ENCODE measurements around the gene OR51S1. TPM values are rescaled to one million over a fixed set of nuclear protein-coding genes. Genes with fewer than 3 reads are reported as not detected.

The OR51S1 gene, protein sequence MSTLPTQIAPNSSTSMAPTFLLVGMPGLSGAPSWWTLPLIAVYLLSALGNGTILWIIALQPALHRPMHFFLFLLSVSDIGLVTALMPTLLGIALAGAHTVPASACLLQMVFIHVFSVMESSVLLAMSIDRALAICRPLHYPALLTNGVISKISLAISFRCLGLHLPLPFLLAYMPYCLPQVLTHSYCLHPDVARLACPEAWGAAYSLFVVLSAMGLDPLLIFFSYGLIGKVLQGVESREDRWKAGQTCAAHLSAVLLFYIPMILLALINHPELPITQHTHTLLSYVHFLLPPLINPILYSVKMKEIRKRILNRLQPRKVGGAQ
- not detected in 2 replicates for total RNA-seq
- long read RNA-seq = 0 reads

GRCh38 chr11:4848908-4849532 lies at the start of gene OR51S1:
OR51S1 (minus strand) TSS chr11:4849208; CDS start chr11:4849208, 0 bp downstream.
- Mint-ChIP-seq H3K36me3 (ENCODE audit: low read depth) (no peaks in the 10 kb centered on the region), H3K27me3 (ENCODE audit: low read depth) (peaks cover 8% of the 10 kb centered on the region), H3K9me3 (no peaks in the 10 kb centered on the region), H3K27ac (ENCODE audit: unreplicated experiment) (no peak within 1 kb of the TSS), H3K4me1 (no peaks in the 10 kb centered on the region), H3K4me3 (no peak within 1 kb of the TSS)
- DNase-seq (ENCODE audit: low read depth, low spot score) = no peak
- TF ChIP-seq CTCF (conservative IDR thresholded peaks at IDR 0.05) = no peak

GRCh38 chr11:4891996-4892640 lies 43.1 kb upstream of the OR51S1 start:
- Mint-ChIP-seq H3K27ac (ENCODE audit: unreplicated experiment) (no peak overlapping the region), H3K4me3 (no peak overlapping the region), H3K36me3 (ENCODE audit: low read depth) (no peaks in the 10 kb centered on the region), H3K9me3 (no peaks in the 10 kb centered on the region), H3K27me3 (ENCODE audit: low read depth) (no peaks in the 10 kb centered on the region), H3K4me1 (no peaks in the 10 kb centered on the region)
- DNase-seq (ENCODE audit: low read depth, low spot score) = no peak
- TF ChIP-seq CTCF (conservative IDR thresholded peaks at IDR 0.05) = peak; percentile 30

DNA sequence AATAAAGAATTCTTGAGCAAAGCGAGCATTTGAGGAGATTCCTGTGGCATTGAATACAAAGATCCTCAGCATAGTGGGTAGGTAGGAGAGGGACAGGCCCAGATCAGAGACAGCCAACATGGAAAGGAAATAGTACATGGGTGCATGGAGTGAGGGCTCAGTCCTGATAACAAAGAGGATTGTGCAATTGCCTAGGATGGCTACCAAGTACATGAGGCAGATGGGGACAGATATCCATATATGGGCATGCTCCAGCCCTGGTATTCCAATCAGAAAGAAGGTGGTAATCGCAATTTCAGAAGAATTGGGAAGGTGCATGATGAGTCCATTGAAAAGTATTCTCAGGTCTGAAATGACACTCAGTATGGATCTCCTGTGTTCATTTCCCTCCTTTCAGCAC lies 41.3 kb upstream of the OR51S1 start:
- H3K27me3 Mint-ChIP-seq (ENCODE audit: low read depth) = no peaks in the 10 kb centered on the region
- no peaks in the 10 kb centered on the region for H3K4me1 Mint-ChIP-seq
- no peak overlapping the region for H3K4me3 Mint-ChIP-seq
- DNase-seq (ENCODE audit: low read depth, low spot score) = no peak
- H3K36me3 Mint-ChIP-seq (ENCODE audit: low read depth) = no peaks in the 10 kb centered on the region
- H3K27ac Mint-ChIP-seq (ENCODE audit: unreplicated experiment) = no peak overlapping the region
- no peak for TF ChIP-seq CTCF (conservative IDR thresholded peaks at IDR 0.05)
- H3K9me3 Mint-ChIP-seq = no peaks in the 10 kb centered on the region

DNA sequence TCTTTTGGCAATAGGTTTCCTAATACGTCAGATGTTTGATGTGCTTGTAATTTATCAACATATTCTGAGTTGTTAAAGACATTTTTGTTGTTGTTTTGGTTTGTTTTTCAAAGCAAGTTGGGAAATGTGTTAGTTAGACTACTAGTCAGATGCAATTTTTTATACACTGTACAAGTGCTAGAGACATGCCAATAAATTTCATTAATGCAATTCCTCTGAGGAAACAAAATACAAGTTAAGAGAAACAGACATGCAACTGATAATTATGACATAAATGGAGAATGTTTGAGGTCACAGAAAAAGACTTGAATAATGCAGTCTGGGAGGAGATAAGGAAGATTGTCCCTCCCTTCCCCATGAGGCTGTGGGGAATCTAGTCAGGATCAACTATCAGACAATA lies 38.6 kb upstream of the OR51S1 start:
- no peak for TF ChIP-seq CTCF (conservative IDR thresholded peaks at IDR 0.05)
- Mint-ChIP-seq H3K9me3 (no peaks in the 10 kb centered on the region), H3K4me3 (no peak overlapping the region), H3K4me1 (no peaks in the 10 kb centered on the region), H3K27ac (ENCODE audit: unreplicated experiment) (no peak overlapping the region), H3K27me3 (ENCODE audit: low read depth) (no peaks in the 10 kb centered on the region), H3K36me3 (ENCODE audit: low read depth) (no peaks in the 10 kb centered on the region)
- no peak for DNase-seq (ENCODE audit: low read depth, low spot score)

DNA sequence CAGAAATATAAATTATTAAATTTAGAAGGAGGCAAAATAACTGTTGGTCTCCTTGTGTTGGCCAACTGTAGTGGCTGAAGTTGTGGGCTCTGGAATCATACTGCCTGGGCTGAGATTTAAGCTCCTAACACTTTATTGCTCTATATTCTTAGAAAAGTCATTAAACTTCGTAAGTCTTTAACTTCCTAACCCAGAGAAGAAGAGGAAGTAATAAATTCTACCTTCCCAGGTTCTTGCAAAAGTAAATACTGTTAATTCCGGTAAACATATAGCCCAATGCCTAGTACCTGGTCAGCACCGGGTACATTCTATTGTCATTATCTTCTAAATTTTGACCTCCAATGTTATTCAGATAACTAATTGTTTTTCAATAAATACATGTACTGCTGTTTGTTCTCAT lies 37.2 kb upstream of the OR51S1 start:
- Mint-ChIP-seq H3K4me3 (no peak overlapping the region), H3K27ac (ENCODE audit: unreplicated experiment) (no peak overlapping the region), H3K36me3 (ENCODE audit: low read depth) (no peaks in the 10 kb centered on the region)

More for the DNA sequence above, 37.2 kb upstream of the OR51S1 start:
- Mint-ChIP-seq H3K9me3 (no peaks in the 10 kb centered on the region), H3K4me1 (no peaks in the 10 kb centered on the region), H3K27me3 (ENCODE audit: low read depth) (no peaks in the 10 kb centered on the region)
- no peak for TF ChIP-seq CTCF (conservative IDR thresholded peaks at IDR 0.05)
- no peak for DNase-seq (ENCODE audit: low read depth, low spot score)

All from neural crest cell (in vitro differentiated cells).